ENCODE data around the gene KIAA0930. TPM values are rescaled to one million over a fixed set of nuclear protein-coding genes. Genes with fewer than 3 reads are reported as not detected.

Gene KIAA0930
- total RNA-seq, 1 experiment from 2014 or later, result 55.5 TPM

DNA sequence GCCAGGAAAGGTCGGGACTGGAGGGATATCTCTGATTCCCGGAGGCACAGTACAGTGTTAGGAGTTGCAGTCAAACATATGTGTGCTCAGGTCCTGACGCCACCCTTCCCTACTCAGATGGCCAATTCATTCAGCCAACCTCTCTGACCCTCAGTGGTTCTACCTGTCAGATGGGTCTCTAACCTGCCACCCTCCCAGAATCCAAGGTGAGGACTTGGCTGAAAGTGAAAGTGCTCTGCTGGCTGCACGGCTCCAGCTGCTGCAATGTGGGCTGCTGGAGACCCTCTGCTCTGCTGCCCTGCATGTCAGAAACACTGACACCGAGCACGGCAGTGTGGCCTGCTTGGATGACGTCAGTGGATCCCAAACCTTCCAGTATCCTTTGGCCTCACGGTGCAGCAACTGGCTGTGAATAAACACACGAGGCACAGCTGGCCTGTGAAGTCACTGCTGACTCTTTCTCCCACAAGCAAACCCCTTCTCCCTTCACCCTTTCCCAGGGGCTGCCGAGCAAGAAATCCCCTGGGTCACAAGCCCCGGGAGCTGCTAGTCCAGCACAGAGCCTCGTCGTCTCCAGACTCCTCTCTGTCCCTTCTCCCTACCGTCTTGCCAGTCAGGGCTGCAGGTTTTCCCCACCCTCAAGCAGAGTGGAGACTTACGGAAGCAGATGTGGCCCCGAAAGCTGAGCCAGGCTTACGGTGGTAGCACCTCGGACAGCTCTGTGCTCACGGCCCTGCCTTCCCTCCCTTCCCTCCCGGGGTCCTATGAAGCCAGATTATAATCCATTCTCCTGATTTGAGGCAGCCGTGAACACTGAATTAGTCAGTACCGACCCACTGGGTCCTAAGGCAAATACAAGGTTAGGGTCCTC is 24.3 kb downstream of the KIAA0930 start:
- CTCF ChIA-PET, result interaction anchor here (0.6 kb wide), 1 partner anchor 761 kb away, joined by 7 read pairs; the partner anchor contains the start of gene WNT7B
- intact Hi-C loops (cut with micrococcal nuclease; ENCODE audit: unreplicated experiment), result no loop called here
- no peaks in the 10 kb centered on the region for H3K4me1 ChIP-seq (replicated peaks; ENCODE audit: insufficient read depth)
- TF ChIP-seq, protein P1, sequence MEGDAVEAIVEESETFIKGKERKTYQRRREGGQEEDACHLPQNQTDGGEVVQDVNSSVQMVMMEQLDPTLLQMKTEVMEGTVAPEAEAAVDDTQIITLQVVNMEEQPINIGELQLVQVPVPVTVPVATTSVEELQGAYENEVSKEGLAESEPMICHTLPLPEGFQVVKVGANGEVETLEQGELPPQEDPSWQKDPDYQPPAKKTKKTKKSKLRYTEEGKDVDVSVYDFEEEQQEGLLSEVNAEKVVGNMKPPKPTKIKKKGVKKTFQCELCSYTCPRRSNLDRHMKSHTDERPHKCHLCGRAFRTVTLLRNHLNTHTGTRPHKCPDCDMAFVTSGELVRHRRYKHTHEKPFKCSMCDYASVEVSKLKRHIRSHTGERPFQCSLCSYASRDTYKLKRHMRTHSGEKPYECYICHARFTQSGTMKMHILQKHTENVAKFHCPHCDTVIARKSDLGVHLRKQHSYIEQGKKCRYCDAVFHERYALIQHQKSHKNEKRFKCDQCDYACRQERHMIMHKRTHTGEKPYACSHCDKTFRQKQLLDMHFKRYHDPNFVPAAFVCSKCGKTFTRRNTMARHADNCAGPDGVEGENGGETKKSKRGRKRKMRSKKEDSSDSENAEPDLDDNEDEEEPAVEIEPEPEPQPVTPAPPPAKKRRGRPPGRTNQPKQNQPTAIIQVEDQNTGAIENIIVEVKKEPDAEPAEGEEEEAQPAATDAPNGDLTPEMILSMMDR (conservative IDR thresholded peaks at IDR 0.05), result no peak
- no peak for TF ChIP-seq EZH2 (IDR thresholded peaks at IDR 0.05; ENCODE audit: low read depth)
- H3K9me2 ChIP-seq (ENCODE audit: insufficient read depth), result no peaks in the 10 kb centered on the region
- no peaks in the 10 kb centered on the region for H3K79me2 ChIP-seq (ENCODE audit: low read depth)
- H3K36me3 ChIP-seq (ENCODE audit: low read depth), result no peaks in the 10 kb centered on the region
- H3F3A ChIP-seq (ENCODE audit: insufficient read depth, low read depth), result 0 out of 2 replicates have a peak, but pooled peaks cover 5% of the 10 kb centered on the region
- H3K4me3 ChIP-seq, result no peak overlapping the region
- H3K27me3 ChIP-seq (ENCODE audit: insufficient read depth, low read depth), result no peaks in the 10 kb centered on the region
- POLR2A ChIA-PET (ENCODE audit: unreplicated experiment), result no interaction called here
- no peaks in the 10 kb centered on the region for H3K9me3 ChIP-seq (ENCODE audit: insufficient read depth, low read depth)
- peaks cover 3% of the 10 kb centered on the region; the same call in 1 of the 2 replicates for H4K20me1 ChIP-seq (ENCODE audit: insufficient read depth)
- no peak for DNase-seq
- no peak overlapping the region for H3K4me2 ChIP-seq
- no TSS peak for BruUV-seq (replicated peaks)
- no peak overlapping the region for H2AFZ ChIP-seq
- no peak overlapping the region for H3K27ac ChIP-seq

DNA sequence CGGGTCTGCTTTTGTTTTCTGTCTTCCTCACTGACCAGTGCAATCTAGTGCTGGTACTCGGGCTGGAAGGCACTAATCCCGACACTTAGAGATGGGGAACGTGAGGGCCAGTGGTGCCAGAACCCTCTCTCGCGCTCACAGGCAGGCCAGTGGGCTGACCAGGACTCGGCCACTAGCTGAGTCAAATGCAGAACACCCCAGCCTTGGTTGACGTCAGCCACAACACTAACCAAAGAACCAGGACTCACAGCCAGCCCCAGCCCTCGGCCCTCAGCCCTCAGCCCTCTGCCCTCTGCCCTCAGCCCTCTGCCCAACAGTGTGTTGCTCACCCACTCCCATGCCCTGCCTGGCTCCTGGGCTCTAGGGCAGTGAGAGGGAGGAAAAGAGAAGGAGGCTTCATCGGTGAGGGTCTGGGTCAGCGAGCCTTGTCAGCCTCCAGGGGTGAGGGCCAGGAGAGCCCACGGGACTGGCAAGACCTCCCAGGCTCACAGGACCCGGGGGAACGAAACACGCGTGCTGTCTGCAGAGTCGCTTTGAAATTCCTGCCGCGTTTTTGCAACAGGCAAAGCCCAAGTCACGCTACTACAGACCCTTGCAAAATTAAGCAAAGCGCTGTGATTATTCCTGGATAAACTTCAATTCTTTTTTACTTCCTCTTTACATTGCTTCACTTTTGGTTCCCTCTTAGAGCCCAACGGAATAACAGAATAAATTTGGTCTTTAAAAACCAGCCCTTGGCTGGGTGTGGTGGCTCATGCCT is 27.5 kb downstream of the KIAA0930 start:
- no peaks in the 10 kb centered on the region for H3K79me2 ChIP-seq (ENCODE audit: low read depth)
- ChIA-PET CTCF (no interaction called here), POLR2A (ENCODE audit: unreplicated experiment) (no interaction called here)
- H3K27me3 ChIP-seq (ENCODE audit: insufficient read depth, low read depth), result no peaks in the 10 kb centered on the region
- no peak overlapping the region for H2AFZ ChIP-seq
- H3K27ac ChIP-seq, result no peak overlapping the region
- no peaks in the 10 kb centered on the region for H3K9me2 ChIP-seq (ENCODE audit: insufficient read depth)
- H3K4me3 ChIP-seq, result peak overlapping the region; percentile 24; the same call in 1 of the 2 replicates
- no TSS peak for BruUV-seq (replicated peaks)
- H3K36me3 ChIP-seq (ENCODE audit: low read depth), result no peaks in the 10 kb centered on the region
- peak overlapping the region; percentile 69 for H3K4me2 ChIP-seq
- peaks cover 11% of the 10 kb centered on the region; the same call in 1 of the 2 replicates for H4K20me1 ChIP-seq (ENCODE audit: insufficient read depth)
- TF ChIP-seq, protein P1 (conservative IDR thresholded peaks at IDR 0.05), result no peak
- no peak for TF ChIP-seq EZH2 (IDR thresholded peaks at IDR 0.05; ENCODE audit: low read depth)
- intact Hi-C loops (cut with micrococcal nuclease; ENCODE audit: unreplicated experiment), result no loop called here
- no peaks in the 10 kb centered on the region for H3K4me1 ChIP-seq (replicated peaks; ENCODE audit: insufficient read depth)
- H3K9me3 ChIP-seq (ENCODE audit: insufficient read depth, low read depth), result no peaks in the 10 kb centered on the region
- 0 out of 2 replicates have a peak, but pooled peaks cover 5% of the 10 kb centered on the region for H3F3A ChIP-seq (ENCODE audit: insufficient read depth, low read depth)
- no peak for DNase-seq

DNA sequence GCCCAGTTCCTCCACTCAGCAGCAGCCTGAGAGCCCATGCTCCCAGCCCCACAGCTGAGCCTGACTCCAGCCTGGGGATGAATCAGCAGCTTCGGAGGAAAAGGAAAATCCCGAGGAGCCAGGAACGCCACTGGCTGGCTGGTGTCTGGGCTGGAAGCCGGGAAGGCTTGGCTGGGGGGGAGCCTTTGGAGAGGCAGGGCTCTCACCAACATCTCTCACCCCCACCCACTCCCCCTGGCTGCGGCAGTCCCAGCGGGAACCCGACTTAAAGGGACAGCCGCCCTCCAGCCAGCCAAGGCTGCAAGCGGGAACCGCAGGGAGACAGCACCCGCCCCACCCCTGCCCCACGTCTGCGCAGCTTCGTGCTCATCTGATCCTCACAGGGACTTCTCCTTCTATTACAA is 28.4 kb downstream of the KIAA0930 start:
- Histone ChIP-seq H3K4me3 (peak overlapping the region; percentile 24; the same call in 1 of the 2 replicates), H3K9me2 (ENCODE audit: insufficient read depth) (no peaks in the 10 kb centered on the region), H3K36me3 (ENCODE audit: low read depth) (no peaks in the 10 kb centered on the region), H2AFZ (peak overlapping the region; percentile 32; the same call in 1 of the 2 replicates), H3K27ac (no peak overlapping the region), H4K20me1 (ENCODE audit: insufficient read depth) (peaks cover 11% of the 10 kb centered on the region; the same call in 1 of the 2 replicates), H3K9me3 (ENCODE audit: insufficient read depth, low read depth) (no peaks in the 10 kb centered on the region), H3F3A (ENCODE audit: insufficient read depth, low read depth) (0 out of 2 replicates have a peak, but pooled peaks cover 5% of the 10 kb centered on the region), H3K4me1 (replicated peaks; ENCODE audit: insufficient read depth) (no peaks in the 10 kb centered on the region), H3K4me2 (peak overlapping the region; percentile 69), H3K27me3 (ENCODE audit: insufficient read depth, low read depth) (no peaks in the 10 kb centered on the region), H3K79me2 (ENCODE audit: low read depth) (no peaks in the 10 kb centered on the region)
- intact Hi-C loops (cut with micrococcal nuclease; ENCODE audit: unreplicated experiment), result no loop called here
- ChIA-PET POLR2A (ENCODE audit: unreplicated experiment) (interaction anchor here (0.5 to 0.6 kb wide), 2 partner anchors 49 to 228 kb away, joined by 3 to 6 read pairs; partner anchors contain the start of gene NUP50), CTCF (no interaction called here)
- BruUV-seq (replicated peaks), result no TSS peak
- peak in 1 of 2 experiments; percentile 68 for DNase-seq
- no peak for TF ChIP-seq EZH2 (IDR thresholded peaks at IDR 0.05; ENCODE audit: low read depth)
- TF ChIP-seq, protein P1 (conservative IDR thresholded peaks at IDR 0.05), result no peak

Measured in PC-9 (cell line).